ENCODE data around the gene IL1R2.

IL1R2 gene

GRCh38 chr2:102024410-102024809 lies 32.6 kb downstream of the IL1R2 start:
- no peak for DNase-seq

GRCh38 chr2:102025016-102025501 lies 33.3 kb downstream of the IL1R2 start:
- peak; percentile 75 for DNase-seq

DNA sequence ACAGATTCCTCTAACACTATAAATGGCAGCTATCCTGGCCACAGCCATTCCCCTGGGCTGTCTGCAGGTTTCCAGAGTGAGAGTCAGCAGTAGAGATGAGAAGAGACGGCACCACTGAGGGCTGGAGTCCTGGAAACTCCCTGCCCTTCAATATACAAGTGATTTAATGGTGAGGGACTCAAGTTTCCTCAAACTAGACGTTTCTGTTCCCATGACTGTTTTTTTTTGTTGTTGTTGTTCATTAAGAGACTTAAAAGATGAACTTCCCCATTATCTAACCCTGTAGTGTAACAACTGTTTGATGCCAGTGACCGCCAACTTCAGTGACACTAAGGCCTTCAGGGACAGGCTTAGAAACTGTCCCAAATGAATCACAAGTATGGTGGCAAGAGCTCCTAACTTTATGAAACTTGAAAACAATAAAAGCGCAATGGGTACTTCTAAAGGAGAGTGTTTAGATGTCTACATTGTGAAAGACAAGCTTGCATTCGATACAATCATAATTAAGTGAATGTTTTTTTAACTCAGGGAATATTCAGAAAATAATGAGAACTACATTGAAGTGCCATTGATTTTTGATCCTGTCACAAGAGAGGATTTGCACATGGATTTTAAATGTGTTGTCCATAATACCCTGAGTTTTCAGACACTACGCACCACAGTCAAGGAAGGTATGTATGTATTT lies 34.0 kb downstream of the IL1R2 start:
- DNase-seq = peak; percentile 92

- DNase-seq = peak; percentile 32
Measured at GRCh38 chr2:102027036-102027980, 35.5 kb downstream of the IL1R2 start.

DNA sequence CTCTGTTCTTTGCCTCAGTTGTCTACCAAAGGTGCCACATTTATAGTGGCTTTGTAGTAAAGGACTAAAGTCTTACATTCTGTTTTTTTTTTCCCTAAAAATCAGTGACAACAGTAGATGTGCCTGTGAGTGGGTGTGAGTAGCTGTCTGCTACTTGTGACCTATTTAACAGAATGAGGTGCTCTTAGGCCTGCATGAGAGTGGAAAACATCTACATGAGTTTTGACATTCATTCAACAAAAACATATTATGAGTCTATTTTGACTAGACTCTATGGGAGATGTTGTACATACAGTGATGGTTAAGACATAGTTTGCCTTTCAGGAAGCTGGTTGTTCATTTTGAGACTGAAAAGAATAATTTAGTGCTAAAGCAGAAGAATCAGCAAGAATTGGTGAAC lies 36.7 kb downstream of the IL1R2 start:
- no peak for DNase-seq

GRCh38 chr2:102029405-102029804 lies 37.6 kb downstream of the IL1R2 start:
- no peak for DNase-seq

- DNase-seq = no peak
Measured at GRCh38 chr2:102029952-102030351, 38.2 kb downstream of the IL1R2 start.

- DNase-seq = no peak
Measured at GRCh38 chr2:102030502-102030854, 38.7 kb downstream of the IL1R2 start.

GRCh38 chr2:102030855-102031527 lies 39.2 kb downstream of the IL1R2 start:
- DNase-seq = no peak

DNA sequence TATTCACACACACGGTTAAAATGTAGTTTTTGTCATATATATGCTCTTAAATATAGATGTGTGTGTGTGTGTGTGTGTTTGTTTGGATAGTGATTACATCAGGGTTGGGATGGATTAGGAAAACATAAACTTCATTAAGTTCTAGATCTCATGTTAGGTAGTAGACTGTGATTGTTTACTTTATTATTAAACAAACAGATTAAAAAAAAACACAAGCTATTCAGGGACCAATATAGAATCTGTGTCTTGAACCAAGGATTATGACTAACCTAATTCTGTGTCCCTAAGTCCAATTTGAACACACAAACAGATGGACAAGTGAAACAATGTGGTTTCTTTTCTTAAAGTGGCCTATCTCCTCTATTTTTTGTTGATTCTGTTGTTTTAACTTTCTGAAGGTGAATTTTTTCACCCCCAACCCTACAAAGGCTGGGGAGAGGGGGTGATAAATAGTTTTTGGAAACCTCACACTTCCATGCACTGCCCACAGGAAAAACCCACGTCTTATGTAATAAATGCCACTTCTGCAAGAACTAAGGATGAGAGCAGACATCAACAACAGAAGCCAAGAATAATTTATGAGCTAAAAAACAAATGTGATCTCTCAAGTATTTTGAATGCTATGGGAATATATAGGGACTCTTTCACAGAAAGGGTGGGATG lies 40.7 kb downstream of the IL1R2 start:
- peak; percentile 48 for DNase-seq

GRCh38 chr2:102033031-102033749 lies 41.4 kb downstream of the IL1R2 start:
- peak; percentile 82 for DNase-seq

GRCh38 chr2:102033750-102034682 lies 42.3 kb downstream of the IL1R2 start:
- no peak for DNase-seq

DNA sequence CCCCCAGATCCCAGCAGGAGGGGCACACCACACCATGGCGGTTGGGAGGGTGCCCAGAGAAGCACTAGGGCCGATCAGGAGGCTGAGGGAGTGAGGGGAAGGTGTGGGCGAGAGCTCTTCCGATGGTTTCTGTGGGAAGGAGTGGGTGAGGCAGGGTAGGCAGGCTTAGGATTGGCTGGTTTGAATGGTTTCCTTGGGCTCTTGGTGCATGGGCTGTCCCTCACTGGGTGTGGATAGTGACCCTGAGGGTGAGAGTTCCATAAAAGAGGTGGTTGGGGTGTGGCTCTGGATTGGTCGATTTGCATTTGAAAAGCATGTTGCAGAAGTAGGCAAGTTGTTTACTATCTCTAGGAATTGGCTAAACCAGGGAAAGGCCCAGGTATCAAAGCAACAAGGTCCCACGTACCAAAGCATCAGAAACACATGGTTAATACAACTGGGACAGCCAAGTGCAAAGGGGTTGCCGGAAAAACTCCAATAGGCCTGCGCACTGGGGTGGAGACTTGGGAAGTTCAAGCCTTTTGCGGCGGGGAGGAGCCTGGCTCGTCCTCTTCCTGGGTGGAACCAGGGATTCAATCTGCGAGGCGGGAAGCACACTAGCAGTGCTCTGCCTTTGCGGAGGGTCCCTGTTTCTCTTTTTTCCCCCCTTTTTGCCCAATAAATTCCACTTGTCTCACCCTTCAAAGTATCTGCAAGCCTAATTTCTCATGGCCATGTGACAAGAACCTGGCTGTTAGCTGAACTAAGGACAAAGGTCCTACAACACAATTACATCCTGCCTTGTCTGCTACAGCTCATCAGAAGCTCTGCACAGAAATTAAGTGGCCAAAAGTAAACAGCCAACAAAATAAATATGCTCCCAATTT lies 43.2 kb downstream of the IL1R2 start:
- no peak for DNase-seq

DNA sequence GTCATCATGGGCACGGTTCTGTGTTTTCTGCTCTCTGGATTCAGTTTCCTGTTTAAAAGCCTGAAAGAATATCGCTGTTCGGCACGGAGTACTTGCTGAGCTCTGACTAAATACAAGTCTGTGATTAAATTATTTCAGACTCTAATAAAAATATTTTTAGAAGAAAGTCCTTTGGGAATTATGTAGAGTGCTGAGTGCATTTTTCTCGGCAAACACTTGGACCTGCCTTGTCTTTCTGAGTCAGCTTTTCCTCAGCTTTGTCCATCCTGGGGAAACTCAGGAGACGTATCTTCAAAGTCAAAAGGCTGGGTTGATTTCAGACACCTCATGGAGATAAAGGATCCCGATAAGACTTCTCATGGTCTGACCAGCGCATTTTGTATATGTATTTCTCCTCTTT lies 45.9 kb downstream of the IL1R2 start:
- no peak for DNase-seq

DNA sequence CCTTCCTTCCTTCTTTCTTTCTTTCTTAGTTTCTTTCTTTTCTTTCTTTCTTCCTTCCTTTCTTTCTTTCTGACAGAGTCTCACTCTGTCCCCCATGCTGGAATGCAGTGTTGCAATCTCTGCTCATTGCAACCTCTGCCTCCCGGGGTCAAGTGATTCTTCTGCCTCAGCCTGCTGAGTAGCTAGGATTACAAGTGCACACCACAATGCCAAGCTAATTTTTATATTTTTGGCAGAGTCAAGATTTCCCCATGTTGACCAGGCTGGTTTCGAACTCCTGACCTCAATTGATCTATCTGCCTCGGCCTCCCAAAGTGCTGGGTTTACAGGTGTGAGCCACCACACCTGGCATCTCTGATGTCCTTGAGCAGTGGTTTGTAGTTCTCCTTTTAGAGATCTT lies 48.5 kb downstream of the IL1R2 start:
- peak; percentile 49 for DNase-seq

GRCh38 chr2:102041351-102041750 lies 49.6 kb downstream of the IL1R2 start:
- DNase-seq = peak; percentile 98

GRCh38 chr2:102042196-102043081 lies 50.7 kb downstream of the IL1R2 start:
- peak; percentile 58 for DNase-seq

GRCh38 chr2:102043560-102043959 lies 51.8 kb downstream of the IL1R2 start:
- DNase-seq = no peak

Data from inflammatory macrophage treated with lipopolysaccharide for 4 hours (primary cell).